Sigmoid colon (tissue), 7 donors: ENCODE data around the gene PRTFDC1. TPM values are rescaled to one million over a fixed set of nuclear protein-coding genes. Genes with fewer than 3 reads are reported as not detected.

Experiments
- DNase-seq: peaks from one replicate; pipeline ENCODE4 v3.0.0-alpha.2; 2019
- H3K27ac ChIP-seq, 4 donors: fragments of 200-600 bp; sonication (generic); one replicate each; pipeline ENCODE4 v1.5.1; 2016 to 2019; ENCODE audit warnings: mild to moderate bottlenecking in 1 of 4
- H3K27me3 ChIP-seq, 3 donors: fragments of 200-600 bp; sonication (generic); one replicate each; pipeline ENCODE4 v1.5.1; 2019; ENCODE audit warnings: mild to moderate bottlenecking in 1 of 3
- H3K36me3 ChIP-seq, 4 donors: fragments of 200-600 bp; sonication (generic); one replicate each; pipeline ENCODE4 v1.5.1; 2016 to 2019
- H3K4me1 ChIP-seq, 4 donors: fragments of 200-600 bp; sonication (generic); one replicate each; pipeline ENCODE4 v1.5.1; 2017 to 2019
- H3K4me3 ChIP-seq, 4 donors: fragments of 200-600 bp; sonication (generic); one replicate each; pipeline ENCODE4 v1.5.1; 2017 to 2019; ENCODE audit warnings: mild to moderate bottlenecking in 2 of 4, moderate library complexity in 1 of 4
- H3K9me3 ChIP-seq, 4 donors: fragments of 200-600 bp in 3 of 4; sonication (generic) in 3 of 4; one replicate each; pipeline versions ENCODE4 v1.5.1 to v1.6.1; 2013 to 2019
- EP300 ChIP-seq, 4 donors: sonication (generic); formaldehyde crosslinking; IDR thresholded peaks; one replicate each; pipeline ENCODE4 v1.6.1; 2017; ENCODE audit warnings: antibody characterized with exemption in 4 of 4
- POLR2A ChIP-seq, 2 donors: fragments of 450-650 bp; IDR thresholded peaks; one replicate each; pipeline ENCODE4 v1.6.1; 2016; ENCODE audit warnings: antibody characterized with exemption in 2 of 2, mild to moderate bottlenecking in 2 of 2, moderate library complexity in 2 of 2
- POLR2AphosphoS5 ChIP-seq, 4 donors: sonication (generic); formaldehyde crosslinking; IDR thresholded peaks; one replicate each; pipeline ENCODE4 v1.6.1; 2017; ENCODE audit warnings: antibody characterized with exemption in 4 of 4
- WGBS, 2 donors: extraction: QIAGEN DNeasy Blood & Tissue Kit; methylation state at CpG; one replicate each; pipeline ENCODE4 v1.1.7; 2013; 5-methylcytosine and 5-hydroxymethylcytosine counted together
- intact Hi-C: fragments of 100-400 bp; cut with DNase I; formaldehyde crosslinking; loops from one replicate; pipeline ENCODE4 v1.15.1; 2023
- polyA plus RNA-seq, 3 donors: library from polyadenylated mRNA; stranded (reverse); fragments of 200-250 nt; gene quantifications; one replicate each; pipeline ENCODE4 v1.2.3, GENCODE V29; 2013
- total RNA-seq, 4 donors: library from RNA; depleted of rRNA; stranded (reverse); fragments of >200 nt; gene quantifications; one replicate each; pipeline ENCODE4 v1.1.0, GENCODE V29; 2016
- TF ChIP-seq, protein P1 (sequence below), 4 experiments: fragments of 450-650 bp in 3 of 4; fragments of 200-600 bp in 1 of 4; IDR thresholded peaks; one replicate each; pipeline ENCODE4 v1.5.1; 2016 to 2019; ENCODE audit warnings: antibody characterized with exemption in 4 of 4, mild to moderate bottlenecking in 3 of 4, moderate library complexity in 2 of 4
- donor health status: healthy with polysubstance abuse.
- donor health status: Bipolar disorder and iron deficiency.
- donor health status: healthy.

PRTFDC1 gene, protein sequence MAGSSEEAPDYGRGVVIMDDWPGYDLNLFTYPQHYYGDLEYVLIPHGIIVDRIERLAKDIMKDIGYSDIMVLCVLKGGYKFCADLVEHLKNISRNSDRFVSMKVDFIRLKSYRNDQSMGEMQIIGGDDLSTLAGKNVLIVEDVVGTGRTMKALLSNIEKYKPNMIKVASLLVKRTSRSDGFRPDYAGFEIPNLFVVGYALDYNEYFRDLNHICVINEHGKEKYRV
- 10 to 100 TPM in 3 of 4 donors, 1 to 10 TPM in 1; 7.7 to 17.2 (median 12.3) TPM for total RNA-seq
- 1 to 10 TPM; 6.0 to 9.6 (median 6.6) TPM for polyA plus RNA-seq

DNA sequence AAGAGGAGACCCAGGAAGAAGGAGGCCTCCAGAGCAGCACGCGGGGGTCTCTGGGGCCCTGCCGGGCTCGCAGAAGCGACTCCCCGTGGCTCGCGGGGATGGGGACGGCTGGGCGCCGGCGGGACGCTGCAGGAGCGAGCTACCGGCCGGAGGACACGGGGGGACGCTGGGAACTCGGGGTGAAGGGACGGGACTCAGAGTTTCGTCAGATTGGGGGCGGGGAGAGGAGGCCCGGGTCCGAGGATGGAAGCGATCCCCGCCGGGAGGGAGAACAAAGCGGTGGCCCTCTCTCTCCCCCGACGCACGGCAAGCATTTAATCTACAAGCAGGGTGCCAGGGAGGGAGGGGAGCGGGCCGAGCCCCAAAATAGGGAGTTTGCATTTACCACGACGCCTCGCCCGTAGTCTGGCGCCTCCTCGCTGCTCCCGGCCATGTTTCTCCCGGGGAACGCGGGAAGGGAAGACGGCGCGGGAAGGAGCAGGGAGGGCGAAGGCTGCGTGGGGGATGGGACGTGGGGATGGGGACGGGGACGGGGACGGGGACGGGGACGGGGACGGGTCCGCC is at the start of gene PRTFDC1:
Gene PRTFDC1, minus strand, starts transcription at position 464 of the 564 bp plus-strand sequence. Its CDS starts 31 bp downstream, at position 433.
- WGBS, 2 donors, result 1 to 2% methylated on average over 56 of the region's 56 CpGs
- Histone ChIP-seq H3K27me3 (no peaks in the 10 kb centered on the region), H3K36me3 (no peaks in the 10 kb centered on the region), H3K4me1 (peaks cover 0 to 24% (median 18%) of the 10 kb centered on the region in 4 donors), H3K4me3 (peak within 1 kb of the TSS; percentile 50 to 78 (median 73)), H3K9me3 (no peaks in the 10 kb centered on the region), H3K27ac (peak within 1 kb of the TSS; percentile 74 to 87 (median 82))
- DNase-seq, result peak; percentile 74
- intact Hi-C loops, result loop anchor here (5.0 to 10.0 kb wide), 3 partner anchors 65 to 307 kb away; partner anchors contain the start of genes ARHGAP21, ENKUR and THNSL1
- TF ChIP-seq, protein P1, sequence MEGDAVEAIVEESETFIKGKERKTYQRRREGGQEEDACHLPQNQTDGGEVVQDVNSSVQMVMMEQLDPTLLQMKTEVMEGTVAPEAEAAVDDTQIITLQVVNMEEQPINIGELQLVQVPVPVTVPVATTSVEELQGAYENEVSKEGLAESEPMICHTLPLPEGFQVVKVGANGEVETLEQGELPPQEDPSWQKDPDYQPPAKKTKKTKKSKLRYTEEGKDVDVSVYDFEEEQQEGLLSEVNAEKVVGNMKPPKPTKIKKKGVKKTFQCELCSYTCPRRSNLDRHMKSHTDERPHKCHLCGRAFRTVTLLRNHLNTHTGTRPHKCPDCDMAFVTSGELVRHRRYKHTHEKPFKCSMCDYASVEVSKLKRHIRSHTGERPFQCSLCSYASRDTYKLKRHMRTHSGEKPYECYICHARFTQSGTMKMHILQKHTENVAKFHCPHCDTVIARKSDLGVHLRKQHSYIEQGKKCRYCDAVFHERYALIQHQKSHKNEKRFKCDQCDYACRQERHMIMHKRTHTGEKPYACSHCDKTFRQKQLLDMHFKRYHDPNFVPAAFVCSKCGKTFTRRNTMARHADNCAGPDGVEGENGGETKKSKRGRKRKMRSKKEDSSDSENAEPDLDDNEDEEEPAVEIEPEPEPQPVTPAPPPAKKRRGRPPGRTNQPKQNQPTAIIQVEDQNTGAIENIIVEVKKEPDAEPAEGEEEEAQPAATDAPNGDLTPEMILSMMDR (IDR thresholded peaks at IDR 0.05), result peak in 1 of 4 experiments; percentile 14
- no peak for TF ChIP-seq POLR2AphosphoS5 (IDR thresholded peaks at IDR 0.05)

DNA sequence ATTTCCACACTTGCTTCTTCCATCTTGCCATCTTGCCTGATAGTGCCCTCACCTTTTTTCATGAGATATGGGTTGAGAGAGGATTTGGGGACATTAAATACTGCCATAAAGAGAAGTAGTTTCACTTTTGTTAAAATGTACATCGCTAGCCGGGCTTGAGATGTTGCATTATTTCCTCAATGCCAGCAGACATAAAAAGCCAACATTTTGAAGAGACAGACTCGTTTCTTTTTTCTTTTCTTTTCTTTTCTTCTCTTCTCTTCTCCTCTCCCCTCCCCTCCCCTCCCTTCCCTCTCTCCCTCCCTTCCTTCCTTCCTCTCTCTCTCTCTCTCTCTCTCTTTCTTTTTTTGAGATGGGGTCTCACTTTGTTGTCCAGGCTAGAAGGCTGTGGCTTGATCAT is 45.6 kb upstream of the PRTFDC1 start:
- H3K27me3 ChIP-seq, result no peaks in the 10 kb centered on the region
- DNase-seq, result no peak
- H3K27ac ChIP-seq, result no peak overlapping the region
- no peaks in the 10 kb centered on the region for H3K36me3 ChIP-seq
- no peaks in the 10 kb centered on the region for H3K9me3 ChIP-seq
- intact Hi-C loops, result no loop called here
- H3K4me1 ChIP-seq, result no peaks in the 10 kb centered on the region
- TF ChIP-seq EP300 (IDR thresholded peaks at IDR 0.05), result no peak
- TF ChIP-seq, protein P1 (IDR thresholded peaks at IDR 0.05), result no peak
- TF ChIP-seq POLR2AphosphoS5 (IDR thresholded peaks at IDR 0.05), result no peak
- TF ChIP-seq POLR2A (IDR thresholded peaks at IDR 0.05), result no peak
- WGBS, 2 donors, result 85 to 87% methylated on average over 3 of the region's 3 CpGs
- no peak overlapping the region for H3K4me3 ChIP-seq

DNA sequence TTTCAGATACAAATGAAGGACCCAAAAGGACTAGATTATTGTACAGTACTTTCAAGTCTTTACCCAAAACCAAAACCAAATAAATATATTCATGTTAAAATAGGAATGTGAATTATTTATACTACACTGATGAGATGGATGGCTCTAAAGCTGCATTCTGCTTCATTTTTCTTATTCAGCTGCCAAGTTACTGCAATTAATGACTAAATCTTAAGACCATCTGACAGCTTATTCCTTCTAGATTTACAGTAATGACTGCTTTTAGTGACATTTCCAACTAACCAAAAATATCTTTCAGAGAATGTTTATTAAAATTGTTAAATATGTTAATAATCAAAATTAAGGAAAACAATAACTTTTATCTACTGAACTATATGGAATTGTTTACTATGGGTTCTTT is 42.7 kb upstream of the PRTFDC1 start:
- no peak for TF ChIP-seq POLR2AphosphoS5 (IDR thresholded peaks at IDR 0.05)
- Histone ChIP-seq H3K27ac (no peak overlapping the region), H3K4me3 (no peak overlapping the region), H3K27me3 (no peaks in the 10 kb centered on the region), H3K36me3 (no peaks in the 10 kb centered on the region), H3K4me1 (no peaks in the 10 kb centered on the region), H3K9me3 (no peaks in the 10 kb centered on the region)
- intact Hi-C loops, result no loop called here
- DNase-seq, result no peak

DNA sequence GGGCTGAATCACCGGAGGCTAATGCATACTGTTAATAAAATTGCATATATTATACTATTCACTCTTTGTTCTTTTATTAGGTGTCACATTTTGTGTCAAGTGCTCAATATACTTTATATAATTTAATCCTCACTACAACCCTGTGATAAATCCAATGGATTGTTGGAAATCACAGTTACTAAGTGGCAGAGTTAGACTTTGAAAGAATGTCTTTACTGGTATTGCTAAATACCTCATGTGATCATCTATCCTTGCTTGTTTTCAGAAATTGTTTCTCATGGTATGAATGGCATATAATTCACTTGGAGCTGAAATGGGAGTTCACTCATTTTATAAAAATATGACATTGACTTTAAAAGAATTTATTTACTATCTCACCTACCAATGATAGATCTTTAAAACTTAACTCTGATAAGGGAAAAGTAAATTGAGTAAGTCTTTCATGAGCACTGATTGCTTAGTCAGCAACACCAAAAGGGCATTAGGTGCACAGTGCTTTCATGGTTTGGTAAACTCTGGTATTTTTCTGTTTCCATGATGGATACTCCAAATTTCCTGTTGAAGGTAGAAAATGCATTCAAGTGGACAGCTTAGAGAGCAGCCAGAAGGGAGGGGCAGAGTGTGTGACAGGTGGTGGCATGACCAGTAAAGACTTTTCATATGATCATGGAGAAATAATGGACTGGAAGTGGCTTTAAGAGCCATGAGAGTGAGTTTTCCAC is 41.0 kb upstream of the PRTFDC1 start:
- Histone ChIP-seq H3K4me3 (no peak overlapping the region), H3K27ac (no peak overlapping the region), H3K27me3 (no peaks in the 10 kb centered on the region), H3K4me1 (no peaks in the 10 kb centered on the region), H3K9me3 (no peaks in the 10 kb centered on the region), H3K36me3 (no peaks in the 10 kb centered on the region)
- TF ChIP-seq POLR2AphosphoS5 (IDR thresholded peaks at IDR 0.05), result no peak
- no peak for TF ChIP-seq EP300 (IDR thresholded peaks at IDR 0.05)
- TF ChIP-seq, protein P1 (IDR thresholded peaks at IDR 0.05), result no peak
- TF ChIP-seq POLR2A (IDR thresholded peaks at IDR 0.05), result no peak
- 92 to 98% methylated on average over 1 of the region's 1 CpG for WGBS, 2 donors
- DNase-seq, result no peak
- intact Hi-C loops, result no loop called here

DNA sequence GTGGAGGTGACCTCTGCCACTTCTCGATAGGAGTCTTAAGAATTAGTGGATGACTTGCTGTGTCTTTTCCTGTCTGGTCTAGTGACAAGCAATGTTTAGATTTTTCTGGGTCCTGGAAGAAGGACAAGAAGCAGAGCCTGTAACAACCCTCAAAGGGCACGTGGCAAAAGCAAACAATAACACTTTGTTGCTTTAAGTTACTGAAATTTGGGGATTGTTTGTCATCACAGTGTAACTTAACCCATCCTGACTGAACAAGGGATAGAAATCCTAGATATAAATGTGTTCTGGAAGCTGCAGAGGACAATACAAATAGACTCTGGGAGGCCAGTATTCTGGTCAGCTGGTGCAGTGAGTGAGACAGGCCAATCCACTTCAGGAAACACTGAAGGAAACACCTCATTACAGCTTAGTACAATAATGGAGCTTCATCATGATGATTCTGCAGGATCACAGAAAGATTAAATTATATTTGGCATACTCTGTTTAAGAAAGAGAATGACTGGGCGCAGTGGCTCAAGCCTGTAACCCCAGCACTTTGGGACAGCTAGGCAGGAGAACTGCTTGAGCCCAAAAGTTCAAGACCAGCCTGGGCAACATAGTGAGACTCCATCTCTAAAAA is 40.2 kb upstream of the PRTFDC1 start:
- no peaks in the 10 kb centered on the region for H3K4me1 ChIP-seq
- H3K27ac ChIP-seq, result no peak overlapping the region
- H3K9me3 ChIP-seq, result no peaks in the 10 kb centered on the region
- no peaks in the 10 kb centered on the region for H3K27me3 ChIP-seq
- no peaks in the 10 kb centered on the region for H3K36me3 ChIP-seq
- WGBS, 2 donors, result 78 to 84% methylated on average over 3 of the region's 3 CpGs
- intact Hi-C loops, result no loop called here
- no peak overlapping the region for H3K4me3 ChIP-seq
- DNase-seq, result no peak
- TF ChIP-seq, protein P1 (IDR thresholded peaks at IDR 0.05), result no peak
- TF ChIP-seq POLR2A (IDR thresholded peaks at IDR 0.05), result no peak
- no peak for TF ChIP-seq EP300 (IDR thresholded peaks at IDR 0.05)
- no peak for TF ChIP-seq POLR2AphosphoS5 (IDR thresholded peaks at IDR 0.05)
